GM21576 (cell line): ENCODE results near the gene AUTS2.

Experiments used
- ATAC-seq: cut with Tn5 transposase; IDR thresholded peaks from one replicate; pipeline ENCODE4 v1.9.1; 2021; ENCODE audit warnings: mild to moderate bottlenecking, moderate library complexity; ENCODE audit not compliant: unreplicated experiment

The AUTS2 gene

GRCh38 chr7:70214071-70214470 is 615.8 kb downstream of the AUTS2 start:
- no peak for ATAC-seq

- ATAC-seq, result no peak
Measured at GRCh38 chr7:70215491-70215890, 617.2 kb downstream of the AUTS2 start.

GRCh38 chr7:70217571-70217970 is 619.3 kb downstream of the AUTS2 start:
- no peak for ATAC-seq

DNA sequence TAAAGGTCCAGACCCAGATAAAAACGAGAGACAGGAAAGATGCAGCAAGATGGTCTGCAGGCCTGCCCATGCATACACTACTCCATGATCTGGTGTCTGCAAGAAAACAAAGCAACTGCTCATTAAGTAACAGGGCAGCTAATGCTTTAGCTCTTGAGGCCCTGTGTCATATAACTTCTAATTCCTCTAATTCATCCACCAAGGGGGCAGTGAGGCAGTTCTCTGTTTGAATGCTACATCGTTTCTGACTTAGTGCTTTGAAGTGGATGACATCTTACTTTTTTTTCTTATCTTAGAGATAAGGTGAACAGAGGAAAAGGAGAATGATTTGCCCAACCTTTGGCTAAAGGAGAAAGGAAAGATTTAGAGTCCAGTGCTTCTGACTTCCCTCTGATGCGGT is 619.7 kb downstream of the AUTS2 start:
- ATAC-seq, result no peak

DNA sequence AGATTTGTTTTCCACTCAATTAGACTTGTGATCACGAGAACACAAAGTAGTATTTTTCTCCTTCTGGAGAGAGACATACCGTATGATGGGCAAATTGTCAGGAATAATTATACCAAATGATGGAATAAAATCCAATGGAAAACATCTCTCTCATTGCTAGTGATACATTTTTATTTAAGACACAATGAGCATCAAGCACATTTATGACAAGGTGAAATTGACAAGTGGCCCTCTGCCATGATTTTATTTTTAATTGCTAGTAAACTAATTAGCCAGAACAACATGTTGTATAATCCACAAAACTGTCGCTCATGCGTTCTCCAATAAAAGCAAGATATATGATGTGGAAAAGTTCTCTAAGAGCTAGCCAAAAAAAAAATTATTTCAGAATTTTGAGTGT is 620.8 kb downstream of the AUTS2 start:
- ATAC-seq, result no peak

GRCh38 chr7:70229242-70229641 is 631.0 kb downstream of the AUTS2 start:
- no peak for ATAC-seq

GRCh38 chr7:70230761-70231160 is 632.5 kb downstream of the AUTS2 start:
- no peak for ATAC-seq

DNA sequence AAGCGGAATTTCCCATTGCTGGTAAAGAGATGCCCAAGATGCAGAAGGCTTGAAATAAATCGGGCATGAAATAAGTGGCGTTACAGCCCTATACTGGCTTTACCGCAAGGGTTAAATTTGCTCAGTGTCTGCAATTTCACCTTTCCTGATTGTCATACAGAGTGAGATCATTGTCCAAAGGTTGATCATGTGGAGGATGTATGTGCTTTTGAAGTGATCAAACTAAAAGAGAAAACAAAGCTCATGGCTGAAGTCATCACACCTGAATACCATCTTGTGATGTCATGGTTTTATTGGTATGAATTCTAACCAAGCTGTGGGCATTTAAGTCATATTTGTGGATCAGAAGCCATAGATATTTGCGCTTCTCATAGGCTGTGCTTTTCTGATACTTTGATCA is 635.5 kb downstream of the AUTS2 start:
- ATAC-seq, result no peak

DNA sequence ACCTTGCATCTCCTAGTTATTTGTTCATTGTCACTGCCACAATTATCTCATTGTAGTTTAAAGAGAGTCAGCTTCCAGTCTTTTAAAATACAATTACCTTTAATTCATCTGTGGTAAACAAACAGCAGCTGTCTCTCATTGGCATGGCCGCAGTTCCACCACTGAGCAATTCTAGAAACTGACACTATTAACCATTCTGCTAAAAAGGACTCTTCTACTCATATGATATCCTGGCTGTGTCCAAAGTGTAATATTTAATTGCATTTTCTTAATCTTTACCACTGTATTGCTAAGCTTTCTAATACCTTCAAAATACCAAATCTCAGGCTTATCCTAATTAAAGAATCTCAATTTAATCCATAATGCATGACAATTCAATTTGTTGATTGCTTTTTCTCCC is 639.0 kb downstream of the AUTS2 start:
- no peak for ATAC-seq

DNA sequence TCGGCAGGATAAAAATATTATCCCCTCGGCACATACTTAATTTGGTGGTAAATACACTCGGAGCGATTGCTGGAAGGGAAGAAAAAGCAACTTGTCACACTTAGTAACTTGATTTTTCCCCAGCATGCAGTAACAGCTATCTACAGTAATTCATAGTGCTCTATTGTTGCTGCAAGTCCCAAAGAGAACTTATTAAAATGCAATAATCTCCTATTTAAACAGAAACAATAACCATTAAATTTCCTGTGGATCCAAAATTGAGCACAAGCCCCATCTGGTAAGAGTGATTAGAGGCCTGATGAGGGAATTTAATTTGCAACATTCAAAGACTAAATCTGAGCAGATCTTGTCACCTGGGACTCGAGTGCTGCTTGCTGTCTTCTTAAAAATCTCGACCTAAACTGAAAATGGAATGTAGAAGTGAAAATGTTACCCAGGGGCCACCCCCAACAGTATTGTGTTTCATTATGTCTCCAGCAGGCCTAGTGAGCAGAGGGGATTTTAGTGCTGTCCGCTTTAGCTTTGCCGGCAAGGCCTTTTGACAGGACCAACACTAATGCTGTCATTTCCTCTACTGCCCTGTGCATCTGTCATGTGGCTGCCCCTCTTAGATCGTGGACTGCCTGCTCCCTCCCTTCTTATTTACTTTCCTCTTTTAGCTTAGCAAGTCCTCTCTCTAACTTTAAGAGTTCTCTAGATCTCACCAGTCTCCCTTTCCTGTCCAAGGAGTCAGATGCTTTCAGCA is 639.7 kb downstream of the AUTS2 start:
- ATAC-seq, result peak; percentile 99

GRCh38 chr7:70239918-70240317 is 641.6 kb downstream of the AUTS2 start:
- ATAC-seq, result no peak

GRCh38 chr7:70240873-70241272 is 642.6 kb downstream of the AUTS2 start:
- ATAC-seq, result no peak

- ATAC-seq, result no peak
Measured at GRCh38 chr7:70241536-70242175, 643.4 kb downstream of the AUTS2 start.

- no peak for ATAC-seq
Measured at GRCh38 chr7:70242826-70243225, 644.6 kb downstream of the AUTS2 start.

- ATAC-seq, result no peak
Measured at GRCh38 chr7:70243443-70243842, 645.2 kb downstream of the AUTS2 start.

DNA sequence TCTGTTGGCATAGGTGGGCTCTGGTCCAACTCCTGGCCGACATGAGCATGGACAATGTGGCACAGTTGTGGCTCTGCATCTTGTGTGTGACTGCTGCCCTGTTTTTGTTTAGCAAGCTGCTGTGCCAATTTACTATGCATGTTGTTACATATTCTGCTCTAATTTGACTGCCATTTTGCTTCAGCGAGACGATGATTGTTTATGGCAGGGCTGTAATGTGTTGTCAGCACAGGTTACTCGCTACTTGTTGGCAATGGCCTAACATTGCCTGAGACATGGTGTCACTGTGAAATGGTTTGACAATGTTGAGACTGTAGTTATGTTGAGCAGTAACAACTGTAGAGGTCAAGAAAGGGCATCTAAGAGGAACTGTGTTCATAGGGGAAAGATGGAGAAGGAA is 659.6 kb downstream of the AUTS2 start:
- ATAC-seq, result no peak

DNA sequence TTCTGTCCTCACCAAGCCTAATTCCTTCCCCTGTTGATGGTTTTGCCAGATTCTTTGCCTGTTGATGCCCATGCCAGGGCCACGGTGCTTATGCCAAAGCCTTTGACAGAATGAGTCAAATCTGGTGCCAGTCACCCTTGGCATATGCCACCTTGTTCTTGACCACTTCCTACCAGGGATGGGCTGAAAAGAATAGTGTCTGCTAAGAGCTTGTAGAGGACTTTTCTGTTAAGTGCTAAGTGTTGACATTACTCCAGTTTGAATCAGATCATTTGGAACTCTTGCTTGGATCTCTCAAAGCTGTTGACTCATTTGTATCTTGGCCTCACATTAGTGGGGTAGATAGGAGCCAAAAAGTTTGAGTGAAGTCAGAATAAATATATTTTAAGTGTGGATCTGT is 661.2 kb downstream of the AUTS2 start:
- no peak for ATAC-seq

DNA sequence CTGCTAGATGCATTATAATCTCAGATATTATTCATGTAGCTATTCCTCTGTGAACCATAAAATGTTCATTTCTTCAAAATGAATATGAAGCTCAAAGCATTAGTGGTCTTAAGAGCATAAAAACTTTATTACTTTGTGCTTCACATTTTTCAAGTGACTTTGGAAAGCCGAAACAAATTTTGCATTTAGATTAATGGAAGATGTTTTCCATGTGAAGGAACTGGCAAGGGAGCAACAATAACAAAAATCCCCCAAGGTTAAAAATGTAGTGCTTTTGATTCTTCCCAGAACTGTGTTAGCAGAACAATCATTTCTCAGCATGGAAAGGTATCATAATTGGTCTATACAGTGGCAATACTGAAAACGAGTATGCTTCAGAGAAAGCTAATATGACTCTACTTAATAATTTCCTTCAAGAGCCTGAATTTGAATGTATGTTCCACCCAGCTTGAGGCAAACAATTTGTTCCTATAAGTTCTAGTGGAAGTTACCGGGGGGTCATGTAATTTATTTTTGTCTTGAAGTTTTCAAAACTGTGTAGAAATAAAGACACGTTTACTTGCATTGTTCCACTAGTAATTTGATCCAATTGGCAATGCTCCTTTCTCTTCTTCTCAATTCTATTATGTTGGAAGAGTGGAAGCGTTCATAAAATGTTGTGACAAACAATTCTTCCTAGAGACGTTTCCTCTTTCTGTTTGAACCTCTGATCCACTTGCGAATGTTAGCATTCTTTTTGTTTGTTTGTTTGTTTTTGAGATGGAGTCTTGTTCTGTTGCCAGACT is 665.4 kb downstream of the AUTS2 start:
- no peak for ATAC-seq

DNA sequence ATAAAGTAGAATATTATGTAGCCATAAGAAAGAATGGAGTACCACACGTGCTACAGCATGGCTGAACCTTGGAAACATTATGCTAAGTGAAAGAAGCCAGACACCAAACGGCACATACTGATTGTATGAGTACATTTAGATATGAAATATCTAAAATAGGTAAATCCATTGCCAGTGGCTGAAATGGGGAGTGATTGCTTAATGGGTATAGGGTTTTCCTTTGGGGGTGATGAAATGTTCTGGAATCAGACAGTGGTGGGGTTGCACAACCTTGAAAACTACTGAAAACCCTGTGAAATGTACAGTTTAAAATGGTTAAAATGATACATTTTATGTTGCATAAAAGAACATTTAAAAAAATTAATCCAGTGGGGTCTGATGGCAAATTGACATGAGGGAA is 667.9 kb downstream of the AUTS2 start:
- no peak for ATAC-seq

DNA sequence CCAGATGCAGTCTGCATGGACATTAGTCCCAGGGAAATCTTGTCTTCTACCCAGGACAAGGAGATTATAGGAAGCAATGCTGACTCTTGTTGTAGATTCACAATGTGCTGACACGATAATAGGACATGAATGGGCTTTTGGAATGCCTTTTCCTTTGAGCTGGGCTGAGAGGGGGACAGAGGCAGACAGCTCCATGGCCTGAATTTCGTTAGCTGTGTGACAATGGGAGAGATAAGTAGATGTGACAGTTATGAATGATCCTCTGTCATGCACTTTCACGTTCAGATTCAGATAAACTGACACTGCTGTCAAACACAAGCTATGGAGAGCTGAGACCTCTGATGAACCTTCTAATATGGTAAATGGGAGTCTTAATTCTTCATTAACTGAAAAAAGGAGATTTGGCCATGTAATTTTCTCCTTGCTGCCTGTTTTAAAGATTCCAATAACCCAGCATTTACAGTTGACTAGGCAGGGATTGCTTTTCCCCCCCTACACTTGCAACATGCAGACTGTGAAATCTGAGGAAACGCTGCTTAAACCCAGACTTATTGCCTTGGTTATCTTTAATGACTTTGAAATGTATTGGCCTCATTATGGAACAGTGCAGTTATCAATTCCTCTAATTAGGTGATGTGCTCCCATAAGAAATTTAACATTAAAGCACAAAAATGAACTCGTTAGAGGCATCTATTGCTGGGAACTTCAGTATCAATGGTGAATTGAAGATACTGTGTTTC is 669.3 kb downstream of the AUTS2 start:
- ATAC-seq, result no peak

- ATAC-seq, result no peak
Measured at GRCh38 chr7:70268179-70268578, 669.9 kb downstream of the AUTS2 start.
